ENCODE measurements around the gene PLEKHM1.
"Not testable (repeated sequence)": the region's sequence is repeated elsewhere in the genome, so short reads cannot be mapped to it uniquely, and the experiment has no call there.

Gene PLEKHM1

DNA sequence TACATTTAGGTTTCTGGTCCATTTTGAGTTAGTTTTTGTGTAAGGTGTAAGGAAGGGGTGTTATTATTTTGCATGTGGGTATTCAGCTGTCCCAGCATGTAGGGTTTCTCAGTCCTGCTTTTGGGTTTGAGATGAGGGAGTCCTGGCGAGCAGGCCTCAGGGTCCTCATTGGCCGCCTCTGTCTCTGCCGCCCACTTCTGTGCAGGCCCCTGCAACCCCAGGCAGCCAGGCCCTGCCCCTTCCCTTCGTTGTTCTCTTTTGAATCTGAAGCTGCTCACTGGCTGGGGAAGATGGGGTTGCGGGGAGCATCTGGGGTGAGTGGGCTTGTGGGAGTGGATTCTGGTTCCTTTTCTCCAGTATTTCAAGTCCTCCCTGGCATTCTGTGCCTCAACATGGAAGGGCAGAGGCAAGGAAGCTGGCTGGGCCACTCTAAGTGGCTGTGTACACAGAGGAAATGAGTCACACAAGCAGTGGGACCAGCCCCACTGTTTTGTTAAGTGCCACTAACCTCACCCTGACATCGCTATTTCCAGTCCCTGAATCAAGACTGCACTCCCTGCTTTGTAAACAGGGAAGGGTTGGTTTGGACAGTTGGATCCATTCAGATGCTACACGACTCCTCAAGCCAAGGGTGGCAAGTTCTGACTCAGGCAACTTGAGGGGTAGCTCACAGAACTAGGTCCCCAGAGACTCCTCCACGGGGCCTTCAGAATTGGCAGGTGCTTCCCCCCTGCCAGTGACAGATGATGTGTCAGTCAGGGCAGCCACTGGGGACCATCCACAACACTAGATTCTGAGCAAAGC is 28.8 kb downstream of the PLEKHM1 start:
- DNase-seq (ENCODE audit: low read depth): peak; percentile 15

DNA sequence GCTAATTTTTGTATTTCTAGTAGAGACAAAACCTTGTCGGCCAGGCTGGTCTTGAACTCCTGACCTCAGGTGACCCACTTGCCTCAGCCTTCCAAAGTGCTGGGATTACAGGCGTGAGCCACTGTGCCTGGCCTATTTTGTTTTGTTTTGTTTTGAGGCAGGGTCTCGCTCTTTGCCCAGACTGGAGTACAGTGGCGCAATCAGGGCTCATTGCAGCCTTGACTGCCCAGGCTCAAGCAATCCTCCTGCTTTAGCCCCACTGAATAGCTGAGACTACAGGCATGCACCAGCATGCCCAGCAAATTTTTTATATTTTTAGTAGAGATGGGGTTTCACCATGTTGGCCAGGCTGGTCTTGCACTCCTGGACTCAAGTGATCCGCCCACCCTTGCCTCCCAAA is 30.1 kb downstream of the PLEKHM1 start:
- DNase-seq (ENCODE audit: low read depth): not testable (repeated sequence)

DNA sequence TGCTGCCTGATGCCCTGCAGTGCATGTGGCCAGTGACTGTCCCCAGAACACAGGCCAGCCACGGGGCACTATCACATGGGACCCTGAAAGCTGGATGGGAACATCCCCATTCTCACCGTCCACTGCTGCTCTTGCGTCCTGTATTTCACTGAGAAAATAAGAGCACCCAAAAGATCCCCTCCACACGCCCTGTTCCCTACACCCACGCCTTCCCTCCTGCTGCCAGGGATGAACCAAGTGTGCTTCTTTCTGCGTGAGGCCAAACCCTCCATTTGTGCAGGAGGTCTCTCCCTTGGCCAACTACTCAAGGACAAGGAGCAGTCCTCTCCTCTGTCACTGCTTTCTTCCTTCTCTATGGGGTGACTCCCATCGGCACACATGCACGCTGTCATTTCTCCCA is 36.2 kb downstream of the PLEKHM1 start:
- not testable (repeated sequence) for DNase-seq (ENCODE audit: low read depth)

DNA sequence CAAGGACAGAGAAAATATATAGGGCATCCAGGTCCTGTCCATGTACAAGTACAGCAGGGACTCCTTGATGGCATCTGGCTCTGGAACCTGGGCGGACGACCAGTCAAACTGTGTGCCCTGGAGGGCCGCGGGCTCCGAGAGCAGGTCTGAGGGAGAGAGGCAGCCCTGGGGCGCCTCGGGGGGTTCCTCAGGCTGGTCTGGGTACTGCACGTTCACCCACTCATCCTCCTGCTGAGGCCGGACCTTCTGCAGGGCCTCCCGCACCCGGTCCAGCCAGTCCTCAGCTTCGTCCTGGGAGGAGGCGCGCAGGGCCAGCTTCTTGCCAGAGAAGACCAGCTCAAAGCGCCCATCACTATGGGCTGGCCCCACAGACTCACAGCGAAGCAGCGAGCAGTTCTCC is 36.8 kb downstream of the PLEKHM1 start:
- not testable (repeated sequence) for DNase-seq (ENCODE audit: low read depth)

DNA sequence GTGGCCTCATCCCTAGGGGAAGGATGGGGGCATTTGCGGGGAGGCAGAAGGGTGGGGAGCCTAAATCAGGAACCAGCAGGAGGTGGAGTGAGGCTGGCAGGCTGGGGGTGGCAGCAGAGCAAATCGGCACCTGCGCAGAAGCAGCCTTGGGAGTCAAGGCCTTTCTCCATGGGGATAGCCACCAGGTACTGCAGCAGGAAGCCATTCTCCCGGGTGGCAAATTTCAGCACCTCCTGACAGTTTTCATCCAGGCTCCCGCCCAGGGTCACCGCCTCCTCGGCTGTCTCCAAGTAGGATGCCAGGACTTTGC is 37.3 kb downstream of the PLEKHM1 start:
- not testable (repeated sequence) for DNase-seq (ENCODE audit: low read depth)

DNA sequence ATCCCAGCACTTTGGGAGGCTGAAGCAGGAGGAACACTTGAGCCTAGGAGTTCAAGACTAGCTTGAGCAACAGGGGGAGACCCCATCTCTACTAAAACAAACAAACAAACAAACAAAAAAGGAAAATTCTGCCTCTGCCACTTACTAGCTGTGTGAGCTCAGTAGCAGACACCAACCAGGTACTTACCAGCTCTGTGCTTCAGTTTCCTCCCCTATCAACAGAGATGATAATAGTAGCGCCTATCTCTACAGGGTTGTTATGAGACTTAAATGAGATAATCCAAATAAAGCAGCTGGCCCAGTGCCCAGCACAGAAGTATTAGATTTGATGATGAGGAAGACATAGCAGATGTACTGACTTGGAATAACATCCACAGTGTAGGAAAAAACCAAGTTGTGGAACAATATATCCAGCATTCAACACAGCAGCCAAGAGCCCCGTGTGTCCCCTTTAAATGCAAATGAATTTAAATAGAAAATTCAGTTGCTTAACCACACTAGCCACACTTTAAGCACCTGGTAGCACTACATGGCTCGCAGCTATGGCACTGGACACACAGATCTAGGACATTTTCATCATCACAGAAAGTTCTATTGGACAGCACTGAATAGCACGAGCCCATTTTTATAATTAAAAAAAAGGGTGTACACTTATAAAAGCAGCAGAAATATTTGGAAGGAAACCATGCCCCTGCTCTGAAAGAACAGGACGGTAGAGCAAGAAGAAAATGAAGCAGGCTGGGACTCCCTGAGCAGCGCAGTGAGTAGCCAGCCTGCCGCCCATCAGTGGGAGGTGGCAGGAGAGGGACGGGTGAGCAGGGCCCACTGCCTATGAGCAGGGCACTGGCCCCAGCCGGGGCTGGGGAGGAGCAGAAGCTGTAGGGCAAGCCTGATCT is 37.9 kb downstream of the PLEKHM1 start:
- not testable (repeated sequence) for DNase-seq (ENCODE audit: low read depth)

DNA sequence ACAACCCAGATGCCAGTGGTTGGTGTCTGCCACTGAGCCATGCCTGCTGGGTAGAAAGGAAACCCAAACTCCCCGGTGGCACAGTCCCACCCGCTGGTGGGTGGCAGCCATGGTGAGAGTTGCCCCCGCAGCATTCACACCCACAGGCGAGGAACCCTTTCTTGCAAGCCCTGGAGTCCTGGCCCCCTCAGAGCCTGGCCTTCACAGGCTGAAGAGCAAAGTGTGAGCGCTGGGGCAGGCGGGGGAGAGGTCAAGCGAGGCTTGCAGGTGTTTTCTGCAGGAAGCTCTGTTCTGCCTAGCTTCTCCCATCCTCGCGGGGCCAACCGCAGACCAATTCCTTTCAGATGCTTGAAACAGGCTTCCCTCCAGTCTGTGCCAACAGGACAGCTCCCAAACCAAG is 38.9 kb downstream of the PLEKHM1 start:
- DNase-seq (ENCODE audit: low read depth): not testable (repeated sequence)

DNA sequence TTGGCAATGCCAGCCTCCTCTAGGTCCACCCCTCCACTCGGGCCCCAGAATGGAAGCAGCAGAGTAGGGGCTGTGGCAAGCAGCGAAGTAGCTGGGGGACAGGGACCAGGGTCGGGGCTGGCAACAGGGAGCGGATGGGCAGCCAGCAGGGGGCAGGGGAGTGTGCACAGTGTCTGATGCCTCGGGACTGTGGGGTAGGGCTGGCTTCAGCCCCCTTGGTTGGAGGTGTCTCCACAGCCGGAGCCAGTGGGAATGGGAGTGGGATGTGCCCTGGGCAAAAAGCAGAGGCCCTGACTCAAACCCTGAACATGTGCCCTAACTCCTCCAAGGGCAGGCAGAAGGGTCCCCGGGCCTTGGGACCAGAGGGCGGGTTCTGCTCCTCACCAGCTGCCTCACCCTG is 39.4 kb downstream of the PLEKHM1 start:
- no peak for DNase-seq (ENCODE audit: low read depth)

DNA sequence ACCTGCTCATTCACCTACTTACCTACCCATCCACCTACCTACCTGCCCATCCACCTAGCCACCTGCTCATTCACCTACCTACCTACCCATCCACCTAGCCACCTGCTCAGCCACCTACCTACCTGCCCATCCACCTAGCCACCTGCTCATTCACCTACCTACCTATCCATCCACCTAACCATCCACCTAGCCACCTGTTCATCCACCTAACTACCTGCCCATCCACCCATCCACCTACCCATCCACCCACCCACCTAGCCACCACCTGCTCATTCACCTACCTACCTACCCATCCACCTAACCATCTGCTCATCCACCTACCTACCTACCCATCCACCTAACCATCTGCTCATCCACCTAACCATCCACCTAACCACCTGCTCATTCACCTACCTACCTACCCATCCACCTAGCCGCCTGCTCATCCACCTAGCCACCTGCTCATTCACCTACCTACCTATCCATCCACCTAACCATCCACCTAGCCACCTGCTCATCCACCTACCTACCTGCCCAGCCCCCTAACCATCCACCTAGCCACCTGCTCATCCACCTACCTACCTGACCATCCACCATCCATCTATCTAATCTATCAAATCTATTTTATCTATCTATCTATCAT is 40.7 kb downstream of the PLEKHM1 start:
- DNase-seq (ENCODE audit: low read depth): not testable (repeated sequence)

DNA sequence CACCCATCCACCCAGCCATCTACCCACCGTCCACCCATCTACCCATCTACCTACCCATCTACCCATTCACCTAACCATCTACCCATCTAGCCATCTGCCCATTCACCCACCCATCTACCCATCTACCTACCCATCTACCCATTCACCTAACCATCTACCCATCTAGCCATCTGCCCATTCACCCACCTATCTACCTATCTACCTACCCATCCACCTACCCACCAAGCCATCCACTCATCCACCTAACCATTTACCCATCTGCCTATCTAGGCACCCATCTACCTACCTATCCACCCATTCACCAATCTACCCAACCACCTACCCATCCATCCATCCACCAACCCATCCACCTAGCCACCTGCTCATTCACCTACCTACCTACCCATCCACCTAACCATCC is 41.3 kb downstream of the PLEKHM1 start:
- DNase-seq (ENCODE audit: low read depth): not testable (repeated sequence)

DNA sequence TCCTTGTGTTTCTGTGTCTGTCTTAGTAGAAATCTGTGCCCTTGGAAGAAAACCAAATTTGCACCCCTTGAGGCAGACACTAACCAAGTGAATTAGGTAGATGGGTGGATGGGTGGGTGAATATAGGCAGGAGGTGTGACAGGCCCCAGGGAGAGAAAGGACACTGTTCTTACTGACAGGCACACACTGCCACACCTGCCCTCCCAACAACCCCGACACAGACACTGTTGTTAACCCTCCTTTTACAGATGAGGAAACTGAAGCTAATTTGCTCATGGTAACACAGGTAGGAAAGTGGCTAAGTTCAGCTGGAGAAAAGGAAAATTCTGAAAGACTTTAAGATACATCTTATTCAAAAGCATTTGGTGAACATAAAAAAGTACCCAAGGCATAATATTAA is 42.0 kb downstream of the PLEKHM1 start:
- not testable (repeated sequence) for DNase-seq (ENCODE audit: low read depth)

DNA sequence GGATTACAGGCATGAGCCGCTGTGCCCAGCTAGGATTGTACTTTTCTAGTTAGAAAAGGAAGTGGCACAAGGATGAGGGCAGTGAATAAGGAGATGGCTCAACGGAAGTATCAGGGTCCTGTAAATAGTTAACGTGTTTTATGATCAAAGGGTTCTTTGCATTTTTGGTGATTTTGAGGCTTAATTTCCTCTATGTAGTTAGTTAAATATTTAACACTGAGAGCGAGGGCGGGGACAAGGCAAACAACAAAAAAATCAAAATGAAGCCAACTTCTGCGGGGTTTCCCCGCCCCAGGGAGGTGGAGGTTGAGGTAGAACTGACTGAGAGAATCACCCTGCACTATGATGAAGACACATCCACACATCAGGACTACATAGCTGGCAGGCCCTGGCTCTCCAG is 42.5 kb downstream of the PLEKHM1 start:
- DNase-seq (ENCODE audit: low read depth): not testable (repeated sequence)

DNA sequence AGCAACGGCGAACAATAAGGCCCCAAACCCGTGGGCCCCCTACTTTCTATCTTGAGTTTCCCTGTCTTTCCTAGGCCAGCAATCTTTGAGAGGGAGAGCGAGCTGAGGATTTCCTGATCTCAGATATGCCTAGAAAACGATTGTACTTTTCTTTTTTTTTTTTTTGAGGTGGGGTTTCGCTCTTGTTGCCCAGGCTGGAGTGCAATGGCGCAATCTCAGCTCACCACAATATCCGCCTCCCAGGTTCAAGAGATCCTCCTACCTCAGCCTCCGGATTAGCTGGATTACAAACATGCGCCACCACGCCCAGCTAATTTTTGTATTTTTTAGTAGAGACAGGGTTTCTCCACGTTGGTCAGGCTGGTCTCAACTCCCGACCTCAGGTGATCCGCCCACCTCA is 42.9 kb downstream of the PLEKHM1 start:
- DNase-seq (ENCODE audit: low read depth): not testable (repeated sequence)

DNA sequence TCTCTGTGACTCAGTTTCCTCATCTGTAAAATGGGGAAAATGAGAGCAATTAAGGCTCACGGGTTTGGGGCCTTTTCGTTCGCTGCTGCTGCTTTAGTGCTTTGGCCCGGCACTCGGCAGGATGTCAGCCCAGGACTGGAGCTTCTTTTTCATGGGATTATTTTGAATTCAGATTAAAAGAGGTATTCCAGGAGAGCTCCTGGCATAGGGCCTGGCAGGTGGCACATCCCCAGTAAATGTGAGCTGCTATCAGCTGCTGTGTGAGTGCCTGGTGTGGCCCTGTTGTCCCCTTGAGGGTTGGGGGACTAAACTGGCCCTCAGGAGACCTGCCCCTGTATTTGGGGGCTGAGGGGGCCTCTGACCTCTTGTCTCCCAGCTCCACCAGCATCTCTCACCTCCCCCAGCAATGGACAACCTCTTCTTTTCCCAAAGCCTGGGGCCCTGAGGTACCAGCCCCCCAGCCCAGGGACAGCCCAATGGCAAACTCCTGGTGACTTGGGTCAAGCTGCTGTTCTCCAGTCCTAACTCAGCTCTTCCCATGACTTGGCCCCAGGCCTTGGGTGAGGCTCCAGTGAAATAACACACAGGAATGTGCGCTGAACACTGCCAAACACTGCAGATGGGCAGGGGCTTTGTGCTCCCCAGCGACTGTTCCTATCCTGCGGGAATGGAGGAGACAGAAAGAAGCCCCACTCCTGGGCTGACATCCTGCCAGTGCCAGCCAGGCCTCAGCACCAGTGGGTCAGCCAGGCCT is 43.5 kb downstream of the PLEKHM1 start:
- not testable (repeated sequence) for DNase-seq (ENCODE audit: low read depth)

DNA sequence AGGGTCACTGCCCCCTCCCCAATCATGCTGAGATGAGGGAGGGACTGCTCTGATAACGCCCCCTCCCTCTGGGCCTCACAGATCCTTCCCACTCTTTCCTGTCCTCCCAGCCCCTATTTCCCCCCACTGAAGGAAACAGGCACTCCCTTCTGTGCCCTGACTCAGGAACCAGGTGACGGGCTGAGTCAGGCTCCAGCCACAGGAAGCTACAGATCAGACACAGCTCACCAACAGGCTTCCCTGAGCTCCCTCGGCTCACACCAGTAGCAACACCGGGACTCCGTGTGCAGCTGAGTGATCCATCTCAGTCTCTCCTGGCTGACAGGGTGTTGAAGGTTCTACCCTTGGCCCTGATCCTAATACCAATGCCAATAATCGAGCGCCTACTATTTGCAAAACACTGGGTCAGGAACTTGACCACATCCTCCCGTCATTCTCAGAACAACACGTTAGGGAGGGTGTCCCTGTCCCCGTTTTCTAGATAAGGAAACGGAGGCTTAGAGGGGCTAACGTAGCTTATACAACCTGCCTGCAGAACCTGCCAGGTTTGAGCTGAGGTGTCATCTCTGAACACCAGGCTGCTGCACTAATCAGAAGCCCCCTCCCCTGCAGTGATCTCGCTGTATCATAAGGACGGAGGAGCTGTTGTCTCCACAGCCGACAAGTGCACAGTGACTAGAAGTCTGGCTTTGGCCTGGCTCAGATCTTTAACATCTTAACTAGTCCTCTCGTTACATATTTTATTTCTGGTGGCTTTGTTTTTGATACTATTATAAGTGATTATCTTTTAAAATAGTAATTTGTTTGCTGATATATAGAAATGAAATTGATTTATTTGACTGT is 44.4 kb downstream of the PLEKHM1 start:
- not testable (repeated sequence) for DNase-seq (ENCODE audit: low read depth)

DNA sequence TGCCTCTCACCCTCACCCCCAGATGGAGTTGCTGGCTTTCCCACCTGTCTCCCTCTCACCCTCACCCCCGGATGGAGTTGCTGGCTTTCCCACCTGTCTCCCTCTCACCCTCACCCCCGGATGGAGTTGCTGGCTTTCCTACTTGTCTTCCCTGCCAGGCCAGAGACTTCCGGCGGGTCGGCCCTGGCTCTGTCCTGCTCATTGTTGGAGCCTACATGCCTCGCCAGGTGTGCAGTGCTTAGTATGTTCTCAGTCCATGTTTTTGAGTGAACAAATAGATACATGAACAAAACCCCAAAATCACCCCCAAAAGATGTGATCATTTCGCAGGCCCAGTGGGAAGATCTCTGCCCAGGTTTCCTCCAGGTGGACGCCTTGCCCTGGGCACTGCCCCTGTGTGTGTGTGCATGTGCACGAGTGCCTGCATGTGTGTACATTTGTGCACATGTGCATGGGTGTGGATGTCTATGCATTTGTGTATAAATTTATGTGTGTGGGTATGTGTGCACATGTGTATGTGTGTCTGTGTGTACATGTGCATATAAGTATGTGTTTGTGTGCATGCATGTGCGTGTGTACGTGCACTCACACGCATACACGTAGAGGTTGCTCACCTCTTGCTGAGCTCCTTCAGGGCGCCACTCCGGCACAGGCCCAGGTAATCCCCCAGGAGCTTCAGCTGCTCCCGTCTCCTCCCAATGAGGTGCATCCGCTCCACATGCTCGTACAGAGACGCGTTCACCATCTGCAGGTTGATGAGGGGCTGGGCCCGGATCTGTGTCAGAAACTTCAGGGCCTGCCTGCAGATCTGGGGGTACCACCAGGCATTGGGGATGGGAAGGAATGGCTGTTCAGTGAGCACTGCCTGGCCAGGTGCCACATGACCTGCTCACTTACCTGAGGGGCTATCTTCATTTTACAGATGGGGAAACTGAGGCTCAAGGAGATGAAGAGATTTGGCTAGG is 45.4 kb downstream of the PLEKHM1 start:
- not testable (repeated sequence) for DNase-seq (ENCODE audit: low read depth)

DNA sequence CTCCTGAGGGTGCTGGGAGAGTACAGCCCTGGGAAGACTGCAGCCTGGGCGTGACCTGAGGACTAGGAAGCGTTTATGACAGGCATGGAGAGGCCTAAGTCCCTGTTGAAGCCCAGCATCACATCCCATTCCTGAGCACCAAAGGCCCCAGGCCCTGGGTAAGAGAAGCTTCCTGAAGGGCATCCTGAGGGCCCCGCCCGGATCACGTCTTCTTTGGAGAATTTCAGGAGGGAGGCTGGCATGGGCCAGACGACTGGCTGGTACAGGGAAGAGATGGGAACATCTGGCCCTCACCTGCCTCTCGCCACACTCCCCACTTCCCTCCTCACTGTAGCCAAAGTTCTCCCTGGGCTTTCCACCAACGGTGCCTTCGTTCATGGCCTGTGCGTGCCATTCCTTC is 46.2 kb downstream of the PLEKHM1 start:
- DNase-seq (ENCODE audit: low read depth): not testable (repeated sequence)

DNA sequence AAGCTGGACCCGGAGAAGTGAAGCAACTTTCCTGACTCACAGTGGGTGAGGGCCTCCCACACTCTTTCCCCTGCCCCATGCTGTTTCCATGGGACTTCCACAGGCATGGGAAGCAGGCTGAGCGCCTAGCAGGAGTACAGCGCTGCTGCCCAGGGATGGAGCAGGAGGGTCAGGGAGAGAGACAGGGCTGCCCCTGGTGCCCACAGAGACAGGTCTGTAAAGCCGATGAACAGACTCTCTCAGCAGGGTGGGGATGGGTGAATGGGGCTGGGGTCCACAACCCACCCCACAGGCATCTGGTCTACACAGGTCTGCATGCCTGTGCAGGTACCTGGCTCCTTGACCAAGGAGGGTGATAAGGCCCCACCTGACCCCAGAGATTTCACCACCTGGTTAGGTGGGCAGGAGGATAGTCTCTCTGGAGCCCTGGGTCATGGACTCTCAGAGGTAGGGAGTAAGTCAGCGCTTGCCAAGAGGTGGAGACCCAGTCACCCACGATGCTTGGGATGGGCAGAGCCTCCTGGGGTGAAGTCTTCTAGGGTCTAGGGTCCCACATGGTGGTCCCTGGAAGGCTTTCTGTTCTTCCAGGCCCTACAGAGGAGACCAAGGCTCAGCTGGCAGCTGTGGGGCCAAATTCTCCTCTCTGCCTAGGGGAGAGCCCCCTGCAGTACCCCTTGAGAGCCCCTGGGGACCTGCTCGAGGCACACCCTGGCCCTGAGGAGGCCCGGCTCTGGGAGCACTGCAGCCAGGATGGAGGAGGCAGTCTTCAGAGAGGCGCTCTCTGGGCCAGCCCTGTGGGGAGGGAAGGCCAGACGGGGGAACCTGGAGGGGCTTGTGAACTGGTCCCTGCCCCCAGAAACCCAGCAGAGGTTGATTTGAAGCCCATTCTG is 46.9 kb downstream of the PLEKHM1 start:
- DNase-seq (ENCODE audit: low read depth): not testable (repeated sequence)
